K562 (cell line): Measurements from ENCODE around the gene AMOTL1. TPM values are rescaled to one million over a fixed set of nuclear protein-coding genes. Genes with fewer than 3 reads are reported as not detected.

Experiments
- ATAC-seq: fragments of 200-7000 bp; cut with Tn5 transposase; 3 replicates; pipeline ENCODE4 v1.9.1; 2020; ENCODE audit warnings: moderate library complexity
- BruUV-seq: library from RNA; stranded (reverse); fragments of 400-500 nt; replicated peaks from 2 replicates; lab custom pipeline; 2021; lab: Mats Ljungman, UMichigan
- CTCF ChIA-PET: fragments of 300-600 bp; formaldehyde crosslinking; extraction: SDS; loops from one replicate; lab custom pipeline; 2021; ENCODE audit warnings: low intra/inter-chr PET ratio; lab: Yijun Ruan, JAX
- POLR2A ChIA-PET: fragments of 300-600, 350-650 bp; sonication (Branson Sonifier 250); formaldehyde crosslinking; extraction: SDS; loops from one replicate; lab custom pipeline; 2021; ENCODE audit warnings: antibody characterized with exemption, inconsistent platforms; lab: Yijun Ruan, JAX
- DNase-seq, 4 experiments: peaks; one replicate each; pipeline versions ENCODE4 v3.0.0 to v3.0.0-alpha.2; 2011 to 2018; ENCODE audit warnings: low spot score in 3 of 4, mixed read lengths in 3 of 4; ENCODE audit errors: extremely low read depth in 1 of 4
- FAIRE-seq: peaks from 2 replicates; lab custom pipeline; 2011; peaks lifted over from hg19 to GRCh38; lab: Jason Lieb, UNC
- H2AFZ ChIP-seq: 2 replicates; pipeline ENCODE4 v1.6.0; 2011; ENCODE audit warnings: low read depth, low read length, control low read depth, inconsistent platforms
- H3K27ac ChIP-seq: fragments of 200-600 bp; 3 replicates; pipeline ENCODE4 v1.8.0; 2011; ENCODE audit warnings: low read depth, mild to moderate bottlenecking, control low read depth, inconsistent platforms, low read length, moderate library complexity, mixed read lengths; ENCODE audit errors: extremely low read depth
- H3K27me3 ChIP-seq, 2 experiments: fragments of 300-600 bp in 1 of 2; 2 replicates in 1 of 2; 3 replicates in 1 of 2; pipeline versions ENCODE4 v1.6.0 to v1.8.0; 2011; ENCODE audit warnings: inconsistent platforms in 2 of 2, low read length in 2 of 2, mild to moderate bottlenecking in 1 of 2, mixed read lengths in 1 of 2, moderate library complexity in 1 of 2; ENCODE audit not compliant: control insufficient read depth in 2 of 2, insufficient read depth in 2 of 2
- H3K36me3 ChIP-seq: fragments of 300-600 bp; 3 replicates; pipeline ENCODE4 v1.8.0; 2011; ENCODE audit warnings: mild to moderate bottlenecking, low read length, inconsistent platforms; ENCODE audit not compliant: control insufficient read depth, insufficient read depth
- H3K4me1 ChIP-seq, 2 experiments: fragments of 200-600 bp in 1 of 2; replicated peaks in 1 of 2; 2 replicates in 1 of 2; 3 replicates in 1 of 2; pipeline versions ENCODE4 v1.5.1 to v1.8.0; 2011; ENCODE audit warnings: inconsistent platforms in 2 of 2, low read length in 2 of 2, mild to moderate bottlenecking in 1 of 2, mixed read lengths in 1 of 2, moderate library complexity in 1 of 2; ENCODE audit not compliant: control insufficient read depth in 2 of 2, insufficient read depth in 2 of 2
- H3K4me2 ChIP-seq: 2 replicates; pipeline ENCODE4 v1.6.1; 2011; ENCODE audit warnings: low read length, control low read depth, inconsistent platforms, mixed read lengths; ENCODE audit not compliant: insufficient read depth
- H3K4me3 ChIP-seq: fragments of 200-600 bp; sonication (generic), shearing (Covaris generic); 2 replicates; pipeline ENCODE4 v1.5.1; 2016; ENCODE audit warnings: control low read depth, inconsistent platforms
- H3K79me2 ChIP-seq: fragments of 200-600 bp; 3 replicates; pipeline ENCODE4 v1.8.0; 2011; ENCODE audit warnings: low read length, inconsistent platforms; ENCODE audit not compliant: control insufficient read depth, insufficient read depth
- H3K9ac ChIP-seq, 2 experiments: 2 replicates each; pipeline versions ENCODE4 v1.6.0 to v1.6.1; 2011; ENCODE audit warnings: low read depth in 2 of 2, low read length in 2 of 2, control low read depth in 1 of 2, inconsistent platforms in 1 of 2, mild to moderate bottlenecking in 1 of 2, mixed read lengths in 1 of 2; ENCODE audit not compliant: insufficient read depth in 1 of 2
- H3K9me1 ChIP-seq: one replicate; pipeline ENCODE4 v1.6.0; 2011; ENCODE audit warnings: inconsistent platforms, mild to moderate bottlenecking, low read length, moderate library complexity; ENCODE audit not compliant: control insufficient read depth, insufficient read depth
- H3K9me3 ChIP-seq: replicated peaks from 2 replicates; pipeline ENCODE4 v1.5.1; 2011; ENCODE audit warnings: low read depth, low read length, inconsistent platforms; ENCODE audit not compliant: control insufficient read depth, insufficient read depth
- H4K20me1 ChIP-seq: replicated peaks from 2 replicates; pipeline ENCODE4 v1.6.1; 2011; ENCODE audit warnings: low read length, inconsistent platforms, mixed read lengths; ENCODE audit not compliant: control insufficient read depth, insufficient read depth
- ZBTB17 ChIP-seq: fragments of 450-650 bp; formaldehyde crosslinking; IDR thresholded peaks from 2 replicates; pipeline ENCODE4 v1.4.0; 2020; ENCODE audit warnings: mild to moderate bottlenecking
- ZNF584 ChIP-seq: fragments of 200-800 bp; sonication (Bioruptor generic); IDR thresholded peaks from 2 replicates; pipeline ENCODE4 v1.6.1; 2016; ENCODE audit warnings: low read depth, mild to moderate bottlenecking, missing genetic modification characterization, missing compliant biosample characterization
- WGBS: fragments of 100-300 bp; shearing (Covaris generic); methylation state at CpG from one replicate; pipeline ENCODE4 v1.1.6; 2016; ENCODE audit warnings: low coverage, mixed read lengths; ENCODE audit not compliant: insufficient coverage; ENCODE audit errors: missing lambda C conversion rate; 5-methylcytosine and 5-hydroxymethylcytosine counted together
- in situ Hi-C: fragments of 300-500 bp; cut with MboI; formaldehyde crosslinking; loops from 4 replicates; pipeline ENCODE4 v1.15.0; 2018; ENCODE audit warnings: inconsistent platforms, mixed read lengths
- intact Hi-C: fragments of 100-400 bp; cut with micrococcal nuclease; formaldehyde crosslinking; loops from 2 replicates; pipeline ENCODE4 v1.14.2; 2022
- polyA plus RNA-seq, 8 experiments: library from polyadenylated mRNA; depleted of rRNA in 4 of 8; stranded (reverse) in 5 of 8; unstranded in 3 of 8; fragments of >200 nt; fragmentation: Nextera tagmentation in 2 of 8; fragmentation: Illumina TruSeq in 1 of 8; extraction: Ambion mirVana in 2 of 8; extraction: Trizol in 1 of 8; gene quantifications; 2 replicates each; pipeline versions ENCODE4 v1.2.1 to v1.2.3, GENCODE V29; 2011 to 2014; ENCODE audit warnings: inconsistent platforms in 1 of 8, missing spikeins in 1 of 8
- total RNA-seq, 7 experiments: library from RNA; depleted of rRNA in 6 of 7; stranded (reverse); fragments of >200 nt in 6 of 7; fragmentation: Illumina TruSeq in 2 of 7; extraction: Trizol in 2 of 7; gene quantifications; 2 replicates each; pipeline versions ENCODE4 v1.2.1 to v1.2.3, GENCODE V29; 2011 to 2021; ENCODE audit warnings: low replicate concordance in 1 of 7
- TF ChIP-seq, protein P1 (sequence below): fragments of 200-600 bp; sonication (generic); IDR thresholded peaks from one replicate; pipeline ENCODE4 v1.6.1; 2012; ENCODE audit warnings: mild to moderate bottlenecking, low read depth, low read length, inconsistent platforms

The AMOTL1 gene
- total and polyA plus RNA-seq, 9 of the 15 experiments (the other 6 are each of a cell fraction or from before 2014, with no cell fraction given): 4.0 to 35.4 (median 14.0) TPM

DNA sequence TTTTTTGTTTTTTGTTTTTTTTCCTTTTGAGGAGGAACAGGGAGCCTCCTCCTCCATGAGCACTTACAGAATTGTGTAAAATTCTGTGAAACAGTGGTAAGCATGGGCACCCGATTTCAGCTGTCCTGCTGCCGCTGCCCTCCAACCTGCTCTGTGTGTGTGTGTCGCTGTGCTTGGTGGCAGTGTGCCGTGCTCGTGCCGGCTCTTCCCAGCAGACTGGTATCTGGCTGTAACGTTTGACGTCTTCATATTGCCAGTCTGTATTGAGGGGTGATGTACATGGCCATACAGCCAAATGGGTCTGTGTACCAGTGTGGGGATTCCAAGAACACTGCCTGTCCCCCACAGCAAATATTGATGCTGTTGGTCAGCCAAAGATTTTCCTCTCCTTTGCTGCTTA lies 108.1 kb downstream of the AMOTL1 start:
- Histone ChIP-seq H4K20me1 (no peaks in the 10 kb centered on the region), H3K27me3 (peaks cover 0 to 8% of the 10 kb centered on the region in 2 experiments; a peak in 2 of 5 replicates), H3K4me1 (peaks cover 3 to 21% of the 10 kb centered on the region in 2 experiments; a peak in 4 of 5 replicates), H3K4me2 (peak overlapping the region; percentile 26; the same call in 1 of the 2 replicates), H3K9me3 (no peaks in the 10 kb centered on the region), H3K36me3 (peaks cover 42% of the 10 kb centered on the region; the same call in 2 of the 3 replicates), H3K79me2 (no peaks in the 10 kb centered on the region), H3K4me3 (no peak overlapping the region), H2AFZ (peak overlapping the region; percentile 46; the same call in 1 of the 2 replicates), H3K27ac (peak overlapping the region; percentile 58; the same call in 2 of the 3 replicates), H3K9me1 (no peaks in the 10 kb centered on the region), H3K9ac (peak overlapping the region; percentile 19 to 62; a peak in 2 of 4 replicates)
- CTCF ChIA-PET: no interaction called here
- in situ Hi-C loops (no loop called here), intact Hi-C loops (no loop called here)
- 58% methylated on average over 8 of the region's 8 CpGs for WGBS
- no peak for DNase-seq
- FAIRE-seq: no peak
- no TSS peak for BruUV-seq
- TF ChIP-seq ZBTB17 (CRISPR knock-in tag): 0 out of 2 replicates have a peak, but pooled peaks have one; percentile 11
- TF ChIP-seq ZNF584: 0 out of 2 replicates have a peak, but pooled peaks have one; percentile 19
- TF ChIP-seq, protein P1, sequence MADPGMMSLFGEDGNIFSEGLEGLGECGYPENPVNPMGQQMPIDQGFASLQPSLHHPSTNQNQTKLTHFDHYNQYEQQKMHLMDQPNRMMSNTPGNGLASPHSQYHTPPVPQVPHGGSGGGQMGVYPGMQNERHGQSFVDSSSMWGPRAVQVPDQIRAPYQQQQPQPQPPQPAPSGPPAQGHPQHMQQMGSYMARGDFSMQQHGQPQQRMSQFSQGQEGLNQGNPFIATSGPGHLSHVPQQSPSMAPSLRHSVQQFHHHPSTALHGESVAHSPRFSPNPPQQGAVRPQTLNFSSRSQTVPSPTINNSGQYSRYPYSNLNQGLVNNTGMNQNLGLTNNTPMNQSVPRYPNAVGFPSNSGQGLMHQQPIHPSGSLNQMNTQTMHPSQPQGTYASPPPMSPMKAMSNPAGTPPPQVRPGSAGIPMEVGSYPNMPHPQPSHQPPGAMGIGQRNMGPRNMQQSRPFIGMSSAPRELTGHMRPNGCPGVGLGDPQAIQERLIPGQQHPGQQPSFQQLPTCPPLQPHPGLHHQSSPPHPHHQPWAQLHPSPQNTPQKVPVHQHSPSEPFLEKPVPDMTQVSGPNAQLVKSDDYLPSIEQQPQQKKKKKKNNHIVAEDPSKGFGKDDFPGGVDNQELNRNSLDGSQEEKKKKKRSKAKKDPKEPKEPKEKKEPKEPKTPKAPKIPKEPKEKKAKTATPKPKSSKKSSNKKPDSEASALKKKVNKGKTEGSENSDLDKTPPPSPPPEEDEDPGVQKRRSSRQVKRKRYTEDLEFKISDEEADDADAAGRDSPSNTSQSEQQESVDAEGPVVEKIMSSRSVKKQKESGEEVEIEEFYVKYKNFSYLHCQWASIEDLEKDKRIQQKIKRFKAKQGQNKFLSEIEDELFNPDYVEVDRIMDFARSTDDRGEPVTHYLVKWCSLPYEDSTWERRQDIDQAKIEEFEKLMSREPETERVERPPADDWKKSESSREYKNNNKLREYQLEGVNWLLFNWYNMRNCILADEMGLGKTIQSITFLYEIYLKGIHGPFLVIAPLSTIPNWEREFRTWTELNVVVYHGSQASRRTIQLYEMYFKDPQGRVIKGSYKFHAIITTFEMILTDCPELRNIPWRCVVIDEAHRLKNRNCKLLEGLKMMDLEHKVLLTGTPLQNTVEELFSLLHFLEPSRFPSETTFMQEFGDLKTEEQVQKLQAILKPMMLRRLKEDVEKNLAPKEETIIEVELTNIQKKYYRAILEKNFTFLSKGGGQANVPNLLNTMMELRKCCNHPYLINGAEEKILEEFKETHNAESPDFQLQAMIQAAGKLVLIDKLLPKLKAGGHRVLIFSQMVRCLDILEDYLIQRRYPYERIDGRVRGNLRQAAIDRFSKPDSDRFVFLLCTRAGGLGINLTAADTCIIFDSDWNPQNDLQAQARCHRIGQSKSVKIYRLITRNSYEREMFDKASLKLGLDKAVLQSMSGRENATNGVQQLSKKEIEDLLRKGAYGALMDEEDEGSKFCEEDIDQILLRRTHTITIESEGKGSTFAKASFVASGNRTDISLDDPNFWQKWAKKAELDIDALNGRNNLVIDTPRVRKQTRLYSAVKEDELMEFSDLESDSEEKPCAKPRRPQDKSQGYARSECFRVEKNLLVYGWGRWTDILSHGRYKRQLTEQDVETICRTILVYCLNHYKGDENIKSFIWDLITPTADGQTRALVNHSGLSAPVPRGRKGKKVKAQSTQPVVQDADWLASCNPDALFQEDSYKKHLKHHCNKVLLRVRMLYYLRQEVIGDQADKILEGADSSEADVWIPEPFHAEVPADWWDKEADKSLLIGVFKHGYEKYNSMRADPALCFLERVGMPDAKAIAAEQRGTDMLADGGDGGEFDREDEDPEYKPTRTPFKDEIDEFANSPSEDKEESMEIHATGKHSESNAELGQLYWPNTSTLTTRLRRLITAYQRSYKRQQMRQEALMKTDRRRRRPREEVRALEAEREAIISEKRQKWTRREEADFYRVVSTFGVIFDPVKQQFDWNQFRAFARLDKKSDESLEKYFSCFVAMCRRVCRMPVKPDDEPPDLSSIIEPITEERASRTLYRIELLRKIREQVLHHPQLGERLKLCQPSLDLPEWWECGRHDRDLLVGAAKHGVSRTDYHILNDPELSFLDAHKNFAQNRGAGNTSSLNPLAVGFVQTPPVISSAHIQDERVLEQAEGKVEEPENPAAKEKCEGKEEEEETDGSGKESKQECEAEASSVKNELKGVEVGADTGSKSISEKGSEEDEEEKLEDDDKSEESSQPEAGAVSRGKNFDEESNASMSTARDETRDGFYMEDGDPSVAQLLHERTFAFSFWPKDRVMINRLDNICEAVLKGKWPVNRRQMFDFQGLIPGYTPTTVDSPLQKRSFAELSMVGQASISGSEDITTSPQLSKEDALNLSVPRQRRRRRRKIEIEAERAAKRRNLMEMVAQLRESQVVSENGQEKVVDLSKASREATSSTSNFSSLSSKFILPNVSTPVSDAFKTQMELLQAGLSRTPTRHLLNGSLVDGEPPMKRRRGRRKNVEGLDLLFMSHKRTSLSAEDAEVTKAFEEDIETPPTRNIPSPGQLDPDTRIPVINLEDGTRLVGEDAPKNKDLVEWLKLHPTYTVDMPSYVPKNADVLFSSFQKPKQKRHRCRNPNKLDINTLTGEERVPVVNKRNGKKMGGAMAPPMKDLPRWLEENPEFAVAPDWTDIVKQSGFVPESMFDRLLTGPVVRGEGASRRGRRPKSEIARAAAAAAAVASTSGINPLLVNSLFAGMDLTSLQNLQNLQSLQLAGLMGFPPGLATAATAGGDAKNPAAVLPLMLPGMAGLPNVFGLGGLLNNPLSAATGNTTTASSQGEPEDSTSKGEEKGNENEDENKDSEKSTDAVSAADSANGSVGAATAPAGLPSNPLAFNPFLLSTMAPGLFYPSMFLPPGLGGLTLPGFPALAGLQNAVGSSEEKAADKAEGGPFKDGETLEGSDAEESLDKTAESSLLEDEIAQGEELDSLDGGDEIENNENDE: no peak
- no peak for ATAC-seq
- POLR2A ChIA-PET: interaction anchor here (1.6 kb wide), 1 partner anchor 13 kb away, joined by 3 read pairs; no protein-coding TSS in a partner anchor
